Stimulated activated CD4-positive, alpha-beta T cell treated with anti-CD3 and anti-CD28 coated beads, Interleukin-4, amount 100 ng/mL, for 24 hours (primary cell): Measurements from ENCODE around the gene RNASEH2A.
A peak's percentile ranks its signal among the peaks of the same experiment; 100 is the strongest.

Source experiments
- DNase-seq: peaks from one replicate; pipeline ENCODE4 v3.0.0-alpha.2; 2020

The RNASEH2A gene

GRCh38 chr19:12783291-12783848 is 23.0 kb upstream of the RNASEH2A start:
- peak; percentile 59 for DNase-seq

- DNase-seq, result peak; percentile 22
Measured at GRCh38 chr19:12783849-12784393, 22.5 kb upstream of the RNASEH2A start.

- peak; percentile 23 for DNase-seq
Measured at GRCh38 chr19:12784394-12784870, 22.0 kb upstream of the RNASEH2A start.

- DNase-seq, result peak; percentile 20
Measured at GRCh38 chr19:12784871-12785430, 21.4 kb upstream of the RNASEH2A start.

- DNase-seq, result no peak
Measured at GRCh38 chr19:12785431-12786031, 20.9 kb upstream of the RNASEH2A start.

GRCh38 chr19:12786141-12786870 is 20.1 kb upstream of the RNASEH2A start:
- DNase-seq, result no peak

- DNase-seq, result no peak
Measured at GRCh38 chr19:12786952-12787351, 19.4 kb upstream of the RNASEH2A start.

GRCh38 chr19:12787458-12787857 is 18.9 kb upstream of the RNASEH2A start:
- DNase-seq, result no peak

GRCh38 chr19:12788042-12788681 is 18.2 kb upstream of the RNASEH2A start:
- no peak for DNase-seq

GRCh38 chr19:12788682-12789097 is 17.7 kb upstream of the RNASEH2A start:
- peak; percentile 47 for DNase-seq

GRCh38 chr19:12789098-12789903 is 17.1 kb upstream of the RNASEH2A start:
- peak; percentile 53 for DNase-seq

- peak; percentile 91 for DNase-seq
Measured at GRCh38 chr19:12789904-12790619, 16.3 kb upstream of the RNASEH2A start.

- no peak for DNase-seq
Measured at GRCh38 chr19:12790628-12791344, 15.6 kb upstream of the RNASEH2A start.

GRCh38 chr19:12791345-12792050 is 14.9 kb upstream of the RNASEH2A start, which contains the start of gene JUNB:
Gene JUNB, plus strand, starts transcription at chr19:12791486. Its CDS starts 286 bp downstream, at chr19:12791772.
- peak; percentile 96 for DNase-seq

- DNase-seq, result peak; percentile 79
Measured at GRCh38 chr19:12792051-12792852, 14.1 kb upstream of the RNASEH2A start.

GRCh38 chr19:12792853-12793289 is 13.5 kb upstream of the RNASEH2A start:
- no peak for DNase-seq

GRCh38 chr19:12793290-12794195 is 12.8 kb upstream of the RNASEH2A start:
- DNase-seq, result peak; percentile 91
